ENCODE measurements around the gene OSR1. TPM values are rescaled to one million over a fixed set of nuclear protein-coding genes. Genes with fewer than 3 reads are reported as not detected.

Gene OSR1
- total and polyA plus RNA-seq, 2 experiments from 2014 or later: 0.24 TPM; not detected in 1

- no peaks in the 10 kb centered on the region for H3F3A ChIP-seq (replicated peaks; ENCODE audit: low read depth)
- no peaks in the 10 kb centered on the region for H3K36me3 Mint-ChIP-seq (ENCODE audit: low read depth)
- H3K27me3 ChIP-seq (ENCODE audit: insufficient read depth): no peaks in the 10 kb centered on the region
- H2AFZ ChIP-seq: no peak overlapping the region
- H3K9me2 ChIP-seq (ENCODE audit: insufficient read depth): no peaks in the 10 kb centered on the region
- no peaks in the 10 kb centered on the region for H3K9me3 Mint-ChIP-seq
- H3K4me2 ChIP-seq: no peak overlapping the region
- H3K4me1 ChIP-seq (ENCODE audit: insufficient read depth): no peaks in the 10 kb centered on the region
- no peak for ATAC-seq
- no peaks in the 10 kb centered on the region for H3K4me1 Mint-ChIP-seq
- H3K4me3 Mint-ChIP-seq: no peak overlapping the region
- no peaks in the 10 kb centered on the region for H3K79me2 ChIP-seq (replicated peaks; ENCODE audit: insufficient read depth)
- TF ChIP-seq, protein P1, sequence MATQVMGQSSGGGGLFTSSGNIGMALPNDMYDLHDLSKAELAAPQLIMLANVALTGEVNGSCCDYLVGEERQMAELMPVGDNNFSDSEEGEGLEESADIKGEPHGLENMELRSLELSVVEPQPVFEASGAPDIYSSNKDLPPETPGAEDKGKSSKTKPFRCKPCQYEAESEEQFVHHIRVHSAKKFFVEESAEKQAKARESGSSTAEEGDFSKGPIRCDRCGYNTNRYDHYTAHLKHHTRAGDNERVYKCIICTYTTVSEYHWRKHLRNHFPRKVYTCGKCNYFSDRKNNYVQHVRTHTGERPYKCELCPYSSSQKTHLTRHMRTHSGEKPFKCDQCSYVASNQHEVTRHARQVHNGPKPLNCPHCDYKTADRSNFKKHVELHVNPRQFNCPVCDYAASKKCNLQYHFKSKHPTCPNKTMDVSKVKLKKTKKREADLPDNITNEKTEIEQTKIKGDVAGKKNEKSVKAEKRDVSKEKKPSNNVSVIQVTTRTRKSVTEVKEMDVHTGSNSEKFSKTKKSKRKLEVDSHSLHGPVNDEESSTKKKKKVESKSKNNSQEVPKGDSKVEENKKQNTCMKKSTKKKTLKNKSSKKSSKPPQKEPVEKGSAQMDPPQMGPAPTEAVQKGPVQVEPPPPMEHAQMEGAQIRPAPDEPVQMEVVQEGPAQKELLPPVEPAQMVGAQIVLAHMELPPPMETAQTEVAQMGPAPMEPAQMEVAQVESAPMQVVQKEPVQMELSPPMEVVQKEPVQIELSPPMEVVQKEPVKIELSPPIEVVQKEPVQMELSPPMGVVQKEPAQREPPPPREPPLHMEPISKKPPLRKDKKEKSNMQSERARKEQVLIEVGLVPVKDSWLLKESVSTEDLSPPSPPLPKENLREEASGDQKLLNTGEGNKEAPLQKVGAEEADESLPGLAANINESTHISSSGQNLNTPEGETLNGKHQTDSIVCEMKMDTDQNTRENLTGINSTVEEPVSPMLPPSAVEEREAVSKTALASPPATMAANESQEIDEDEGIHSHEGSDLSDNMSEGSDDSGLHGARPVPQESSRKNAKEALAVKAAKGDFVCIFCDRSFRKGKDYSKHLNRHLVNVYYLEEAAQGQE (IDR thresholded peaks at IDR 0.05; ENCODE audit: unreplicated experiment): peak; percentile 64
- TF ChIP-seq NANOG (IDR thresholded peaks at IDR 0.05; ENCODE audit: borderline replicate concordance): no peak
- no peak for TF ChIP-seq JUNB (IDR thresholded peaks at IDR 0.05; ENCODE audit: unreplicated experiment)
- H3K27ac ChIP-seq (ENCODE audit: low read depth): no peak overlapping the region
- no peak overlapping the region for H3K4me3 ChIP-seq
- no peaks in the 10 kb centered on the region for H3K27me3 Mint-ChIP-seq (ENCODE audit: insufficient read depth, low read depth, poor library complexity)
- 0 out of 2 replicates have a peak, but pooled peaks cover 2% of the 10 kb centered on the region for H4K20me1 ChIP-seq (replicated peaks; ENCODE audit: insufficient read depth)
- DNase-seq (ENCODE audit: low spot score): no peak
- H3K36me3 ChIP-seq (ENCODE audit: insufficient read depth): no peaks in the 10 kb centered on the region
- H3K27ac Mint-ChIP-seq: no peak overlapping the region
These were observed 29.0 kb downstream of the OSR1 start for GRCh38 chr2:19329445-19329844.

DNA sequence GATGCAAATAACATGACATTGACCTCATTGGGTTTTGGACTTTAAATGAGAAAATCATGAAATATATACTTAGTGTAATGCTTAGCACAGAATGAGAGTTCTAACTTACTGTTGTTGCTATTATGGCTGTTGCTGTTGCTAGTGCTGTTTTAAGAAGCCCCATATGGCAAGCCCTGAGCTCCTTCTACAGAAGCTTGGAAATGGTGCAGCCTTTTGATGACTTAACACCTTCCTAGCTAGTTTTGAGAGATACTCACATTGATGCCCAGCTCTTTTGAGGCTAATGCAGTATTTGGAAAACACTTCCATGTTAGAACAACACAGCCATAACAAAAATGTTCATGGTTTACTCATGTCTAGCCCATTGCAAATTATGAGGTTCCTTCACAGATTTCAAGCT lies 30.9 kb downstream of the OSR1 start:
- Histone ChIP-seq H3K27ac (ENCODE audit: low read depth) (no peak overlapping the region), H3K4me3 (no peak overlapping the region), H3K9me2 (ENCODE audit: insufficient read depth) (no peaks in the 10 kb centered on the region), H3K4me2 (no peak overlapping the region), H3F3A (replicated peaks; ENCODE audit: low read depth) (no peaks in the 10 kb centered on the region), H2AFZ (no peak overlapping the region), H3K27me3 (ENCODE audit: insufficient read depth) (no peaks in the 10 kb centered on the region), H3K4me1 (ENCODE audit: insufficient read depth) (no peaks in the 10 kb centered on the region), H3K36me3 (ENCODE audit: insufficient read depth) (no peaks in the 10 kb centered on the region), H4K20me1 (replicated peaks; ENCODE audit: insufficient read depth) (0 out of 2 replicates have a peak, but pooled peaks cover under 1% of the 10 kb centered on the region), H3K79me2 (replicated peaks; ENCODE audit: insufficient read depth) (no peaks in the 10 kb centered on the region)
- DNase-seq (ENCODE audit: low spot score) (no peak), ATAC-seq (no peak)
- Mint-ChIP-seq H3K27me3 (ENCODE audit: insufficient read depth, low read depth, poor library complexity) (no peaks in the 10 kb centered on the region), H3K4me1 (no peaks in the 10 kb centered on the region), H3K4me3 (no peak overlapping the region), H3K27ac (no peak overlapping the region), H3K9me3 (no peaks in the 10 kb centered on the region), H3K36me3 (ENCODE audit: low read depth) (no peaks in the 10 kb centered on the region)
- TF ChIP-seq, protein P2, sequence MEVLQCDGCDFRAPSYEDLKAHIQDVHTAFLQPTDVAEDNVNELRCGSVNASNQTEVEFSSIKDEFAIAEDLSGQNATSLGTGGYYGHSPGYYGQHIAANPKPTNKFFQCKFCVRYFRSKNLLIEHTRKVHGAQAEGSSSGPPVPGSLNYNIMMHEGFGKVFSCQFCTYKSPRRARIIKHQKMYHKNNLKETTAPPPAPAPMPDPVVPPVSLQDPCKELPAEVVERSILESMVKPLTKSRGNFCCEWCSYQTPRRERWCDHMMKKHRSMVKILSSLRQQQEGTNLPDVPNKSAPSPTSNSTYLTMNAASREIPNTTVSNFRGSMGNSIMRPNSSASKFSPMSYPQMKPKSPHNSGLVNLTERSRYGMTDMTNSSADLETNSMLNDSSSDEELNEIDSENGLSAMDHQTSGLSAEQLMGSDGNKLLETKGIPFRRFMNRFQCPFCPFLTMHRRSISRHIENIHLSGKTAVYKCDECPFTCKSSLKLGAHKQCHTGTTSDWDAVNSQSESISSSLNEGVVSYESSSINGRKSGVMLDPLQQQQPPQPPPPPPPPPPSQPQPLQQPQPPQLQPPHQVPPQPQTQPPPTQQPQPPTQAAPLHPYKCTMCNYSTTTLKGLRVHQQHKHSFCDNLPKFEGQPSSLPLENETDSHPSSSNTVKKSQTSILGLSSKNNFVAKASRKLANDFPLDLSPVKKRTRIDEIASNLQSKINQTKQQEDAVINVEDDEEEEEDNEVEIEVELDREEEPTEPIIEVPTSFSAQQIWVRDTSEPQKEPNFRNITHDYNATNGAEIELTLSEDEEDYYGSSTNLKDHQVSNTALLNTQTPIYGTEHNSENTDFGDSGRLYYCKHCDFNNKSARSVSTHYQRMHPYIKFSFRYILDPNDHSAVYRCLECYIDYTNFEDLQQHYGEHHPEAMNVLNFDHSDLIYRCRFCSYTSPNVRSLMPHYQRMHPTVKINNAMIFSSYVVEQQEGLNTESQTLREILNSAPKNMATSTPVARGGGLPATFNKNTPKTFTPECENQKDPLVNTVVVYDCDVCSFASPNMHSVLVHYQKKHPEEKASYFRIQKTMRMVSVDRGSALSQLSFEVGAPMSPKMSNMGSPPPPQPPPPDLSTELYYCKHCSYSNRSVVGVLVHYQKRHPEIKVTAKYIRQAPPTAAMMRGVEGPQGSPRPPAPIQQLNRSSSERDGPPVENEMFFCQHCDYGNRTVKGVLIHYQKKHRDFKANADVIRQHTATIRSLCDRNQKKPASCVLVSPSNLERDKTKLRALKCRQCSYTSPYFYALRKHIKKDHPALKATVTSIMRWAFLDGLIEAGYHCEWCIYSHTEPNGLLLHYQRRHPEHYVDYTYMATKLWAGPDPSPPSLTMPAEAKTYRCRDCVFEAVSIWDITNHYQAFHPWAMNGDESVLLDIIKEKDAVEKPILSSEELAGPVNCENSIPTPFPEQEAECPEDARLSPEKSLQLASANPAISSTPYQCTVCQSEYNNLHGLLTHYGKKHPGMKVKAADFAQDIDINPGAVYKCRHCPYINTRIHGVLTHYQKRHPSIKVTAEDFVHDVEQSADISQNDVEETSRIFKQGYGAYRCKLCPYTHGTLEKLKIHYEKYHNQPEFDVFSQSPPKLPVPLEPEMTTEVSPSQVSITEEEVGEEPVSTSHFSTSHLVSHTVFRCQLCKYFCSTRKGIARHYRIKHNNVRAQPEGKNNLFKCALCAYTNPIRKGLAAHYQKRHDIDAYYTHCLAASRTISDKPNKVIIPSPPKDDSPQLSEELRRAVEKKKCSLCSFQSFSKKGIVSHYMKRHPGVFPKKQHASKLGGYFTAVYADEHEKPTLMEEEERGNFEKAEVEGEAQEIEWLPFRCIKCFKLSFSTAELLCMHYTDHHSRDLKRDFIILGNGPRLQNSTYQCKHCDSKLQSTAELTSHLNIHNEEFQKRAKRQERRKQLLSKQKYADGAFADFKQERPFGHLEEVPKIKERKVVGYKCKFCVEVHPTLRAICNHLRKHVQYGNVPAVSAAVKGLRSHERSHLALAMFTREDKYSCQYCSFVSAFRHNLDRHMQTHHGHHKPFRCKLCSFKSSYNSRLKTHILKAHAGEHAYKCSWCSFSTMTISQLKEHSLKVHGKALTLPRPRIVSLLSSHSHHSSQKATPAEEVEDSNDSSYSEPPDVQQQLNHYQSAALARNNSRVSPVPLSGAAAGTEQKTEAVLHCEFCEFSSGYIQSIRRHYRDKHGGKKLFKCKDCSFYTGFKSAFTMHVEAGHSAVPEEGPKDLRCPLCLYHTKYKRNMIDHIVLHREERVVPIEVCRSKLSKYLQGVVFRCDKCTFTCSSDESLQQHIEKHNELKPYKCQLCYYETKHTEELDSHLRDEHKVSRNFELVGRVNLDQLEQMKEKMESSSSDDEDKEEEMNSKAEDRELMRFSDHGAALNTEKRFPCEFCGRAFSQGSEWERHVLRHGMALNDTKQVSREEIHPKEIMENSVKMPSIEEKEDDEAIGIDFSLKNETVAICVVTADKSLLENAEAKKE (CRISPR knock-in tag; IDR thresholded peaks at IDR 0.05): no peak
- TF ChIP-seq CREB1 (CRISPR knock-in tag; IDR thresholded peaks at IDR 0.05; ENCODE audit: low read depth): no peak
- TF ChIP-seq, protein P1 (IDR thresholded peaks at IDR 0.05; ENCODE audit: unreplicated experiment): no peak
- no peak for TF ChIP-seq POLR2AphosphoS5 (IDR thresholded peaks at IDR 0.05; ENCODE audit: low read depth)
- TF ChIP-seq EZH2 (IDR thresholded peaks at IDR 0.05; ENCODE audit: low read depth, unreplicated experiment): no peak
- TF ChIP-seq ZNF331 (CRISPR knock-in tag; IDR thresholded peaks at IDR 0.05; ENCODE audit: low read depth): no peak

Data from GM23338 (cell line).